Body of pancreas (tissue), 4 donors: Measurements from ENCODE around the gene LAX1. TPM values are rescaled to one million over a fixed set of nuclear protein-coding genes. Genes with fewer than 3 reads are reported as not detected.

Experiments used
- ATAC-seq: fragments of 150-250 bp; one replicate; pipeline ENCODE4 v1.9.1; 2016
- DNase-seq, 4 donors: peaks; one replicate each; pipeline ENCODE4 v3.0.0-alpha.2; 2019
- H3K27ac ChIP-seq, 4 donors: fragments of 200-600 bp; sonication (generic); 1 replicate in 3 of 4; 2 replicates in 1 of 4; pipeline versions ENCODE4 v1.5.1 to v1.6.1; 2016 to 2019; ENCODE audit warnings: mild to moderate bottlenecking in 1 of 4, mixed read lengths in 1 of 4, moderate library complexity in 1 of 4
- H3K27me3 ChIP-seq, 2 donors: fragments of 200-600 bp; sonication (generic); one replicate each; pipeline ENCODE4 v1.6.0; 2016; ENCODE audit warnings: mild to moderate bottlenecking in 1 of 2
- H3K36me3 ChIP-seq, 2 donors: fragments of 200-600 bp; sonication (generic); replicated peaks in 1 of 2; 2 replicates each; pipeline ENCODE4 v1.5.1; 2016; ENCODE audit warnings: low read depth in 2 of 2; ENCODE audit not compliant: insufficient read depth in 1 of 2
- H3K4me1 ChIP-seq: fragments of 200-600 bp; sonication (generic); one replicate; pipeline ENCODE4 v1.6.0; 2016
- H3K4me3 ChIP-seq, 2 donors: fragments of 200-600 bp; sonication (generic); 1 replicate in 1 of 2; 2 replicates in 1 of 2; pipeline ENCODE4 v1.5.1; 2016 to 2019
- H3K9me3 ChIP-seq, 3 donors: fragments of 200-600 bp; sonication (generic); 1 replicate in 2 of 3; 2 replicates in 1 of 3; pipeline ENCODE4 v1.5.1; 2016
- POLR2A ChIP-seq, 3 donors: fragments of 450-650 bp; IDR thresholded peaks; one replicate each; pipeline ENCODE4 v1.6.1; 2016; ENCODE audit warnings: antibody characterized with exemption in 3 of 3, mild to moderate bottlenecking in 2 of 3
- WGBS, 2 donors: methylation state at CpG; one replicate each; pipeline ENCODE4 v1.1.5; 2017; 5-methylcytosine and 5-hydroxymethylcytosine counted together
- intact Hi-C: fragments of 100-400 bp; cut with DNase I; formaldehyde crosslinking; loops from one replicate; pipeline ENCODE4 v1.15.1; 2023
- small RNA-seq: library from RNA; depleted of rRNA; stranded (forward); fragments of <200 nt; gene quantifications from one replicate; pipeline ENCODE3, GENCODE V24; 2016
- total RNA-seq, 2 donors: library from RNA; depleted of rRNA; stranded (reverse); fragments of >200 nt; gene quantifications; one replicate each; pipeline ENCODE4 v1.1.0, GENCODE V29; 2016
- TF ChIP-seq, protein P1 (sequence below), 7 experiments: fragments of 450-650 bp in 4 of 7; fragments of 200-600 bp in 3 of 7; sonication (generic) in 3 of 7; IDR thresholded peaks; one replicate each; pipeline ENCODE4 v1.5.1; 2016 to 2019; ENCODE audit warnings: antibody characterized with exemption in 7 of 7

The LAX1 gene
- total RNA-seq, 2 donors from 2014 or later, result under 0.01 TPM; not detected in 1

DNA sequence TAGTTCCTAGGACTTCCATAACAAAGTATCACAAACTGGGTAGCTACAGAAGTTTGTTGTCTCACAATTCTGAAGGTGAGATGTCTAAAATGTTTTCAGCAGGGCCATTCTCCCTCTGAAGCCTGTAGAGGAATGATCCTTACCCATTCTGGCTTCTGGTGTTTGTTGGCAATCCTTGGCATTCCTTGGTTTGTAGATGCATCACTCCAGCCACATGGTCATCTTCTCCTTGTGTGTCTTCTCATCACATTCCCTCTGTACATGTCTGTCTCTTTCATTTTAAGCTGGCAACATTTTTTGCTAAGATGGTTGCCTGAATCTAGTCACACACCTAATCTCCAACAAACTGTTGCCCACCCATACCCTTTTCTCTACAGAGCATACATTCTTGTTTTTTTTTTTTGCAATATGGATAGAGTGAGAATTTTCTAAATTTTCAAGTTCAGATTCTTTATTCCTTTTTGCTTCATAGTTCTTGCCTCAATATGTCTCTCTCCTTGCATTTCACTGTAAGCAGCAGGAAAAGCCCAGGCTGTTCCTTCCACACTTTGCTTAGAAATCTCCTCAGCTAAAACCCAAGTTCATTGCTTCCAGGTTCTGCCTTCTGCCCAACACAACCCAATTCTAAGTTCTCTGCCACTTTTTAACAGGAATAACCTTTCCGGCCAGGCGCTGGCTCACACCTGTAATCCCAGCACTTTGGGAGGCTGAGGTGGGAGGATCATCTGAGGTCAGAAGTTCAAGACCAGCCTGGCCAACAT is 48.8 kb downstream of the LAX1 start:
- WGBS, 2 donors, result 98 to 100% methylated on average over 2 of the region's 2 CpGs
- no peak for TF ChIP-seq POLR2A (IDR thresholded peaks at IDR 0.05)
- TF ChIP-seq, protein P1, sequence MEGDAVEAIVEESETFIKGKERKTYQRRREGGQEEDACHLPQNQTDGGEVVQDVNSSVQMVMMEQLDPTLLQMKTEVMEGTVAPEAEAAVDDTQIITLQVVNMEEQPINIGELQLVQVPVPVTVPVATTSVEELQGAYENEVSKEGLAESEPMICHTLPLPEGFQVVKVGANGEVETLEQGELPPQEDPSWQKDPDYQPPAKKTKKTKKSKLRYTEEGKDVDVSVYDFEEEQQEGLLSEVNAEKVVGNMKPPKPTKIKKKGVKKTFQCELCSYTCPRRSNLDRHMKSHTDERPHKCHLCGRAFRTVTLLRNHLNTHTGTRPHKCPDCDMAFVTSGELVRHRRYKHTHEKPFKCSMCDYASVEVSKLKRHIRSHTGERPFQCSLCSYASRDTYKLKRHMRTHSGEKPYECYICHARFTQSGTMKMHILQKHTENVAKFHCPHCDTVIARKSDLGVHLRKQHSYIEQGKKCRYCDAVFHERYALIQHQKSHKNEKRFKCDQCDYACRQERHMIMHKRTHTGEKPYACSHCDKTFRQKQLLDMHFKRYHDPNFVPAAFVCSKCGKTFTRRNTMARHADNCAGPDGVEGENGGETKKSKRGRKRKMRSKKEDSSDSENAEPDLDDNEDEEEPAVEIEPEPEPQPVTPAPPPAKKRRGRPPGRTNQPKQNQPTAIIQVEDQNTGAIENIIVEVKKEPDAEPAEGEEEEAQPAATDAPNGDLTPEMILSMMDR (IDR thresholded peaks at IDR 0.05), result no peak

DNA sequence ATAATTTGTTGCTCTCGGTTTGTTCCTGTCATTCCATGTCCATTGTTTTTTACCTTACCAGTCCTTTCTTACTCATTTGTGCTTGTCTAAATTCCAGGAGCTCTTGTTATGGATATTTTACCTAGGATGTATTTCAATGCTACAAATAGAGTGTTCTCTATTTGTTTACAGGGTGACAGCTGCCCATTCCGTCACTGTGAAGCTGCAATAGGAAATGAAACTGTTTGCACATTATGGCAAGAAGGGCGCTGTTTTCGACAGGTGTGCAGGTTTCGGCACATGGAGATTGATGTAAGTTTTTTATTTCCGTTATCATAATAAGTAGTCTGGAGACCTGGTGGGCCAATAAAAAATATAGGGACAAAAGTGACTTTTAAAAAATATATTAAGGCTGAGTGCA is 53.4 kb downstream of the LAX1 start:
- WGBS, 2 donors, result 90 to 93% methylated on average over 6 of the region's 6 CpGs
- Histone ChIP-seq H3K4me3 (no peak overlapping the region), H3K4me1 (no peaks in the 10 kb centered on the region), H3K9me3 (no peaks in the 10 kb centered on the region), H3K27me3 (no peaks in the 10 kb centered on the region), H3K36me3 (peaks cover 12 to 34% of the 10 kb centered on the region in 2 donors), H3K27ac (no peak overlapping the region)
- intact Hi-C loops, result no loop called here
- no peak for TF ChIP-seq POLR2A (IDR thresholded peaks at IDR 0.05)
- TF ChIP-seq, protein P1 (IDR thresholded peaks at IDR 0.05), result no peak
- no peak for DNase-seq
- ATAC-seq, result no peak

More for the DNA sequence above, 48.8 kb downstream of the LAX1 start:
- no peaks in the 10 kb centered on the region for H3K27me3 ChIP-seq
- intact Hi-C loops, result no loop called here
- no peak overlapping the region for H3K4me3 ChIP-seq
- DNase-seq (no peak), ATAC-seq (no peak)
- H3K4me1 ChIP-seq, result no peaks in the 10 kb centered on the region
- H3K27ac ChIP-seq, result no peak overlapping the region
- no peaks in the 10 kb centered on the region for H3K9me3 ChIP-seq
- peaks cover 8 to 11% of the 10 kb centered on the region in 2 donors for H3K36me3 ChIP-seq

DNA sequence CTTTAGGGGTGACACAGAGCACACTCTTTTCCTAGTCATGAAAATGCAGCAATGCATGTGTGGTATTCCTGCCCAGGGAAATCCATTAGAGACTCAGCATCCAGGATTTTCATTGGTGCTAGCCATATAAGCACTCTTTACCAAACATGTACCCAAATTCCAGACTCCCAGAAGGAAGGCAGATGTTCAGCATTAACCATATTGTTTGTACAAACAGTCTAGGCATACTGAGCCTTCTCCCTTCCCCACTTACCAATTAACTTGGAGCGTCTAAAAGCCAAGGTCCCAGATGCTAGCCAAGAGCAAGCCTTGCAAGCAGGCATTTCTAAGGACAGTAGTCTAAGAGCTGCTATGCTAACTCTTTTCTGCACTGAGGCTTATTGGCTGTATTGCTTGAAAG is 58.3 kb downstream of the LAX1 start:
- TF ChIP-seq, protein P1 (IDR thresholded peaks at IDR 0.05), result no peak
- no peak for TF ChIP-seq POLR2A (IDR thresholded peaks at IDR 0.05)
- Histone ChIP-seq H3K27ac (no peak overlapping the region), H3K27me3 (no peaks in the 10 kb centered on the region), H3K4me1 (no peaks in the 10 kb centered on the region), H3K4me3 (no peak overlapping the region), H3K36me3 (peaks cover 9 to 27% of the 10 kb centered on the region in 2 donors), H3K9me3 (no peaks in the 10 kb centered on the region)
- DNase-seq (no peak), ATAC-seq (no peak)
- 56 to 89% methylated on average over 1 of the region's 1 CpG for WGBS, 2 donors
- intact Hi-C loops, result no loop called here

Small RNA genes within 50 kb of the gene (small RNA-seq; reads per million reads assigned to genes)
- gene SNORA77 (195 reads per million, percentile 97 among the genes with 10 or more reads in this experiment), gene ZC3H11A (not detected)

Other genes with a start within 250 kb of the LAX1 start
- gene ATP2B4, start 138.4 kb upstream of the LAX1 start, total RNA-seq, result 10 to 100 TPM; 27.5 to 31.3 TPM
- 10 to 100 TPM in 1 of 2 donors, 1 to 10 TPM in 1; 7.8 to 20.8 TPM for gene ZBED6, start 30.4 kb downstream of the LAX1 start, total RNA-seq
- 10 to 100 TPM; 65.6 to 66.9 TPM for gene ZC3H11A, start 30.4 kb downstream of the LAX1 start, total RNA-seq
- gene SNRPE, start 96.4 kb downstream of the LAX1 start, total RNA-seq, result 10 to 100 TPM; 27.2 to 80.8 TPM